ENCODE results near the gene ORAI3.

GRCh38 chr16:30950516-30951065 lies 1.7 kb downstream of the ORAI3 start:
- no peak for TF ChIP-seq ZNF274 (IDR thresholded peaks at IDR 0.05; ENCODE audit: low read depth, low read length)
- TF ChIP-seq YY1 (IDR thresholded peaks at IDR 0.05; ENCODE audit: insufficient read depth, insufficient read length) = no peak
- TF ChIP-seq SUZ12 (IDR thresholded peaks at IDR 0.05; ENCODE audit: extremely low read depth, insufficient read depth, insufficient read length) = no peak
